22Rv1 (cell line): Measurements from ENCODE around the gene AADACL2.
"Not testable (repeated sequence)": the region's sequence is repeated elsewhere in the genome, so short reads cannot be mapped to it uniquely, and the experiment has no call there.

Source experiments
- H3K27ac ChIP-seq: fragments of 450-650 bp; 2 replicates; pipeline ENCODE4 v1.5.1; 2017
- ZFX ChIP-seq: fragments of 450-650 bp; IDR thresholded peaks from 2 replicates; pipeline ENCODE4 v1.6.1; 2017; ENCODE audit warnings: antibody characterized with exemption, borderline replicate concordance
- TF ChIP-seq, protein P1 (sequence below): fragments of 450-650 bp; IDR thresholded peaks from 2 replicates; pipeline ENCODE4 v1.5.1; 2017; ENCODE audit warnings: mild to moderate bottlenecking

The AADACL2 gene

GRCh38 chr3:151740581-151740980 is 6.9 kb downstream of the AADACL2 start:
- no peak for TF ChIP-seq ZFX
- TF ChIP-seq, protein P1, sequence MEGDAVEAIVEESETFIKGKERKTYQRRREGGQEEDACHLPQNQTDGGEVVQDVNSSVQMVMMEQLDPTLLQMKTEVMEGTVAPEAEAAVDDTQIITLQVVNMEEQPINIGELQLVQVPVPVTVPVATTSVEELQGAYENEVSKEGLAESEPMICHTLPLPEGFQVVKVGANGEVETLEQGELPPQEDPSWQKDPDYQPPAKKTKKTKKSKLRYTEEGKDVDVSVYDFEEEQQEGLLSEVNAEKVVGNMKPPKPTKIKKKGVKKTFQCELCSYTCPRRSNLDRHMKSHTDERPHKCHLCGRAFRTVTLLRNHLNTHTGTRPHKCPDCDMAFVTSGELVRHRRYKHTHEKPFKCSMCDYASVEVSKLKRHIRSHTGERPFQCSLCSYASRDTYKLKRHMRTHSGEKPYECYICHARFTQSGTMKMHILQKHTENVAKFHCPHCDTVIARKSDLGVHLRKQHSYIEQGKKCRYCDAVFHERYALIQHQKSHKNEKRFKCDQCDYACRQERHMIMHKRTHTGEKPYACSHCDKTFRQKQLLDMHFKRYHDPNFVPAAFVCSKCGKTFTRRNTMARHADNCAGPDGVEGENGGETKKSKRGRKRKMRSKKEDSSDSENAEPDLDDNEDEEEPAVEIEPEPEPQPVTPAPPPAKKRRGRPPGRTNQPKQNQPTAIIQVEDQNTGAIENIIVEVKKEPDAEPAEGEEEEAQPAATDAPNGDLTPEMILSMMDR = no peak
- H3K27ac ChIP-seq = no peak overlapping the region

- TF ChIP-seq ZFX = no peak
- TF ChIP-seq, protein P1 = no peak
- no peak overlapping the region for H3K27ac ChIP-seq
Measured at GRCh38 chr3:151743855-151744254, 10.1 kb downstream of the AADACL2 start.

DNA sequence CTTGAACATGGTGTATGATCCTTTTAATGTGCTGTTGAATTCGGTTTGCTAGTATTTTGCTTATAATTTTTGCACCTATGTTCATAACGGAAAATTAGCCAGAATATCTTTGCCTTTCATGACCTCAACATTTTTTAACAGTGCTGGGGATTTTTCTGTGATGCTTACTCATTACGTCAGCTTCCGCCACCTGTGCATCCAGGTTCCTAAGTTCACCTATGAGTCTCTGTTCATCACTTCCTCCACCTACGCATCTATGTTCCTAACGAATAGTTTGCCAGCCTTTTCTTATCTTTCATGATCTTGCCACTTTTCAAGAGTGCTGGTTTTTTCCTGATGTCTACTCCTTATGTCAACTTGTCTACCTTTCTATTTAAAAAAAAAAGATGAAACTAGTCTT is 16.5 kb downstream of the AADACL2 start:
- TF ChIP-seq, protein P1 = no peak
- TF ChIP-seq ZFX = no peak

GRCh38 chr3:151750678-151751077 is 17.0 kb downstream of the AADACL2 start:
- TF ChIP-seq ZFX = no peak
- TF ChIP-seq, protein P1 = no peak
- H3K27ac ChIP-seq = no peak overlapping the region

More for the DNA sequence above, 16.5 kb downstream of the AADACL2 start:
- no peak overlapping the region for H3K27ac ChIP-seq

- TF ChIP-seq ZFX = no peak
- TF ChIP-seq, protein P1 = no peak
- H3K27ac ChIP-seq = no peak overlapping the region
Measured at GRCh38 chr3:151751161-151751560, 17.4 kb downstream of the AADACL2 start.

- no peak overlapping the region for H3K27ac ChIP-seq
- no peak for TF ChIP-seq ZFX
- TF ChIP-seq, protein P1 = no peak
Measured at GRCh38 chr3:151753846-151754245, 20.1 kb downstream of the AADACL2 start.

DNA sequence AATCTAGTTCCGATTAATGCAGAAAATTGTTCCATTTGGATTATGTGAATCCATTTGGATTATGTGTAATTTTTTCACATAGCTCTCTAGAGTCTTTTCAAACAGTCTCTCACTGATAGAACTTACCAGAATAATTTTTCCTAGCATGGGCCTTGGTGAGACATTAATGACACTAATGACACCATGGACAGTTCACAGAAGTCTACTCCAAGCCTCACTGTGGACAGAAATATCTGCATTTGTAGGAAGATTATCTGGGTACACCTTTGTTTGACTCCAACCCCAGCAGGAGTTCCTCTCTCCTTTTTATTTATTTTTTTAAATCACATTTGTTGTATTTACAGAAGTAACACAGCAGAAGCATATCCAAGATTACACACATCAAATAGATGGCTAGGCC is 27.9 kb downstream of the AADACL2 start:
- no peak overlapping the region for H3K27ac ChIP-seq
- TF ChIP-seq, protein P1 = no peak
- TF ChIP-seq ZFX = no peak

- not testable (repeated sequence) for H3K27ac ChIP-seq
Measured at GRCh38 chr3:151764699-151765098, 31.0 kb downstream of the AADACL2 start.
